H1 (cell line): ENCODE results near the gene ERLEC1.

Source experiments
- ASH2L ChIP-seq: fragments of 200-600, 300-600 bp; sonication (generic); IDR thresholded peaks from one replicate; pipeline ENCODE4 v1.7.1; 2017; ENCODE audit warnings: low read length
- HDAC2 ChIP-seq, 2 experiments: fragments of 300-600 bp in 1 of 2; sonication (generic) in 1 of 2; IDR thresholded peaks; 2 replicates each; pipeline ENCODE4 v1.6.1; 2011 to 2012; ENCODE audit warnings: low read depth in 2 of 2, low read length in 2 of 2, mild to moderate bottlenecking in 2 of 2, moderate library complexity in 2 of 2, borderline replicate concordance in 1 of 2, inconsistent platforms in 1 of 2
- JUND ChIP-seq: IDR thresholded peaks from 2 replicates; pipeline ENCODE4 v1.6.1; 2011; ENCODE audit warnings: mild to moderate bottlenecking, improper control_type of control experiment, low read length
- RXRA ChIP-seq: IDR thresholded peaks from 2 replicates; pipeline ENCODE4 v1.6.1; 2011; ENCODE audit warnings: low read depth, mild to moderate bottlenecking, low read length, moderate library complexity; ENCODE audit not compliant: insufficient read depth
- TAF7 ChIP-seq: optimal IDR thresholded peaks from 2 replicates; pipeline ENCODE3; 2011; ENCODE audit warnings: low read depth, mild to moderate bottlenecking, inconsistent platforms, low read length, moderate library complexity, borderline replicate concordance
- TF ChIP-seq, protein P1 (sequence below): IDR thresholded peaks from 2 replicates; pipeline ENCODE4 v1.6.1; 2012; ENCODE audit warnings: inconsistent platforms
- TF ChIP-seq, protein P2 (sequence below): IDR thresholded peaks from 2 replicates; pipeline ENCODE4 v1.6.1; 2011; ENCODE audit warnings: low read length, improper control_type of control experiment

DNA sequence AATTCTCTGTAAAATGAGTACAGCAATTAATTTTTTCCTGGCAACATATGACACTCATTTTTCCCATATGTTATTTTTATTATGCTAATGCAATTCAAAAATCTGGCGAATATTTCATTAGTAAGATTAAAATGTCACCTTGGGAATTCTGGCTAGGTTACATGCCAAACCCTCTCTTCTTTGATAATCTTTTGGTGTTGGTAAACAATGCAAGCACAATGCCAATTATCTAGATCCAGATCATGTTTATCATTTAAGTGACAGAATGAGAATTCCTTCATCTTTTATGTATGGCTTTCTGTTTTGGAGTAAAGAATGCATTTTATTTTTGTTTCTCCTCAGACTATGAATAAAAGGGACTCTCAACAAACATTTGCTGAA, 39.2 kb downstream of the ERLEC1 start:
- TF ChIP-seq, protein P1, sequence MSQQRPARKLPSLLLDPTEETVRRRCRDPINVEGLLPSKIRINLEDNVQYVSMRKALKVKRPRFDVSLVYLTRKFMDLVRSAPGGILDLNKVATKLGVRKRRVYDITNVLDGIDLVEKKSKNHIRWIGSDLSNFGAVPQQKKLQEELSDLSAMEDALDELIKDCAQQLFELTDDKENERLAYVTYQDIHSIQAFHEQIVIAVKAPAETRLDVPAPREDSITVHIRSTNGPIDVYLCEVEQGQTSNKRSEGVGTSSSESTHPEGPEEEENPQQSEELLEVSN, result no peak
- no peak for TF ChIP-seq JUND
- no peak for TF ChIP-seq TAF7
- TF ChIP-seq, protein P2, sequence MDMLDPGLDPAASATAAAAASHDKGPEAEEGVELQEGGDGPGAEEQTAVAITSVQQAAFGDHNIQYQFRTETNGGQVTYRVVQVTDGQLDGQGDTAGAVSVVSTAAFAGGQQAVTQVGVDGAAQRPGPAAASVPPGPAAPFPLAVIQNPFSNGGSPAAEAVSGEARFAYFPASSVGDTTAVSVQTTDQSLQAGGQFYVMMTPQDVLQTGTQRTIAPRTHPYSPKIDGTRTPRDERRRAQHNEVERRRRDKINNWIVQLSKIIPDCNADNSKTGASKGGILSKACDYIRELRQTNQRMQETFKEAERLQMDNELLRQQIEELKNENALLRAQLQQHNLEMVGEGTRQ, result no peak
- TF ChIP-seq HDAC2 (IDR thresholded peaks at IDR 0.05; ENCODE audit: borderline replicate concordance in 1 of 2, low read depth in 2 of 2, low read length in 2 of 2), result no peak
- TF ChIP-seq ASH2L, result no peak
- no peak for TF ChIP-seq RXRA
